Esophagus squamous epithelium (tissue), 5 donors: ENCODE data around the gene HNRNPK. TPM values are rescaled to one million over a fixed set of nuclear protein-coding genes. Genes with fewer than 3 reads are reported as not detected.

ENCODE experiments used
- DNase-seq: peaks from one replicate; lab custom pipeline; 2025; lab: John Stamatoyannopoulos, UW
- H3K27ac ChIP-seq, 4 donors: fragments of 200-600 bp; sonication (generic); one replicate each; pipeline ENCODE4 v1.5.1; 2016 to 2019; ENCODE audit warnings: mild to moderate bottlenecking in 1 of 4
- H3K27me3 ChIP-seq, 4 donors: fragments of 200-600 bp; sonication (generic); 1 replicate in 3 of 4; 2 replicates in 1 of 4; pipeline versions ENCODE4 v1.5.1 to v1.6.0; 2017 to 2021; ENCODE audit warnings: antibody characterized with exemption in 1 of 4
- H3K36me3 ChIP-seq, 3 donors: fragments of 200-600 bp; sonication (generic); one replicate each; pipeline ENCODE4 v1.5.1; 2016 to 2019
- H3K4me1 ChIP-seq, 3 donors: fragments of 200-600 bp; sonication (generic); one replicate each; pipeline ENCODE4 v1.5.1; 2017 to 2019
- H3K4me3 ChIP-seq, 4 donors: fragments of 200-600 bp; sonication (generic); 1 replicate in 3 of 4; 2 replicates in 1 of 4; pipeline ENCODE4 v1.5.1; 2016 to 2019; ENCODE audit warnings: mild to moderate bottlenecking in 2 of 4, moderate library complexity in 1 of 4
- H3K9me3 ChIP-seq, 3 donors: fragments of 200-600 bp; sonication (generic); one replicate each; pipeline ENCODE4 v1.5.1; 2016 to 2019
- POLR2A ChIP-seq, 4 donors: fragments of 450-650 bp; IDR thresholded peaks; one replicate each; pipeline ENCODE4 v1.6.1; 2017; ENCODE audit warnings: antibody characterized with exemption in 4 of 4, mild to moderate bottlenecking in 4 of 4, moderate library complexity in 3 of 4
- WGBS, 2 donors: methylation state at CpG; one replicate each; pipeline ENCODE4 v1.1.5; 2018; 5-methylcytosine and 5-hydroxymethylcytosine counted together
- intact Hi-C: fragments of 100-400 bp; cut with DNase I; formaldehyde crosslinking; loops from one replicate; pipeline ENCODE4 v1.15.0; 2022
- total RNA-seq, 4 donors: library from RNA; depleted of rRNA; stranded (reverse); fragments of >200 nt; gene quantifications; one replicate each; pipeline ENCODE4 v1.1.0, GENCODE V29; 2016
- TF ChIP-seq, protein P1 (sequence below), 6 experiments: fragments of 450-650 bp in 4 of 6; fragments of 200-600 bp in 2 of 6; sonication (generic) in 2 of 6; IDR thresholded peaks; one replicate each; pipeline ENCODE4 v1.5.1; 2016 to 2019; ENCODE audit warnings: antibody characterized with exemption in 6 of 6, mild to moderate bottlenecking in 4 of 6, moderate library complexity in 4 of 6
- donor health status: DM: yes; HTN: yes; CAD: no.

The HNRNPK gene
- total RNA-seq, 4 donors from 2014 or later = 348 to 510 (median 452) TPM

DNA sequence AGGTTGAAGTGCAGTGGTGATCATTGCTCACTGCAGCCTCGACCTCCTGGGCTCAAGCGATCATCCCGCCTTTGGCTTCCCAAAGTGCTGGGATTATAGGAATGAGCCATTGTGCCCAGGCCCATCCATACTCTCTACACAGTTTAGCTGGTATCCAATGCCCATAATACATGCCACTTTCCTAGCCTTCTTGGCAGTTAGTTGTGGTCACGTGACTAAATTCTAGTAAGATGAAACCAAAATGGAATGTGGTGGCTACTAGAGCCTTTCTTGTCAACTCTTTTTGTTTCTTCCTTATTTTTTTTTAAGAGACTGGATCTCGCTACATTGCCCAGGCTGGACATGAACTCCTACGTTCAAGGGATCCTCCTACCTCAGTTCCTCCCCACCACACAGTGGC, 43.5 kb downstream of the HNRNPK start:
- intact Hi-C loops = loop anchor here (5.0 to 10.0 kb wide), 2 partner anchors 326 to 378 kb away; no protein-coding TSS in a partner anchor
- Histone ChIP-seq H3K36me3 (peaks cover 0 to 32% (median 0%) of the 10 kb centered on the region in 3 donors), H3K27ac (no peak overlapping the region), H3K9me3 (no peaks in the 10 kb centered on the region), H3K4me1 (peaks cover 0 to 25% (median 8%) of the 10 kb centered on the region in 3 donors), H3K4me3 (no peak overlapping the region), H3K27me3 (no peaks in the 10 kb centered on the region)
- TF ChIP-seq, protein P1, sequence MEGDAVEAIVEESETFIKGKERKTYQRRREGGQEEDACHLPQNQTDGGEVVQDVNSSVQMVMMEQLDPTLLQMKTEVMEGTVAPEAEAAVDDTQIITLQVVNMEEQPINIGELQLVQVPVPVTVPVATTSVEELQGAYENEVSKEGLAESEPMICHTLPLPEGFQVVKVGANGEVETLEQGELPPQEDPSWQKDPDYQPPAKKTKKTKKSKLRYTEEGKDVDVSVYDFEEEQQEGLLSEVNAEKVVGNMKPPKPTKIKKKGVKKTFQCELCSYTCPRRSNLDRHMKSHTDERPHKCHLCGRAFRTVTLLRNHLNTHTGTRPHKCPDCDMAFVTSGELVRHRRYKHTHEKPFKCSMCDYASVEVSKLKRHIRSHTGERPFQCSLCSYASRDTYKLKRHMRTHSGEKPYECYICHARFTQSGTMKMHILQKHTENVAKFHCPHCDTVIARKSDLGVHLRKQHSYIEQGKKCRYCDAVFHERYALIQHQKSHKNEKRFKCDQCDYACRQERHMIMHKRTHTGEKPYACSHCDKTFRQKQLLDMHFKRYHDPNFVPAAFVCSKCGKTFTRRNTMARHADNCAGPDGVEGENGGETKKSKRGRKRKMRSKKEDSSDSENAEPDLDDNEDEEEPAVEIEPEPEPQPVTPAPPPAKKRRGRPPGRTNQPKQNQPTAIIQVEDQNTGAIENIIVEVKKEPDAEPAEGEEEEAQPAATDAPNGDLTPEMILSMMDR (IDR thresholded peaks at IDR 0.05) = no peak
- no peak for TF ChIP-seq POLR2A (IDR thresholded peaks at IDR 0.05)
- DNase-seq = no peak
- WGBS, 2 donors = 70 to 93% methylated on average over 6 of the region's 6 CpGs

DNA sequence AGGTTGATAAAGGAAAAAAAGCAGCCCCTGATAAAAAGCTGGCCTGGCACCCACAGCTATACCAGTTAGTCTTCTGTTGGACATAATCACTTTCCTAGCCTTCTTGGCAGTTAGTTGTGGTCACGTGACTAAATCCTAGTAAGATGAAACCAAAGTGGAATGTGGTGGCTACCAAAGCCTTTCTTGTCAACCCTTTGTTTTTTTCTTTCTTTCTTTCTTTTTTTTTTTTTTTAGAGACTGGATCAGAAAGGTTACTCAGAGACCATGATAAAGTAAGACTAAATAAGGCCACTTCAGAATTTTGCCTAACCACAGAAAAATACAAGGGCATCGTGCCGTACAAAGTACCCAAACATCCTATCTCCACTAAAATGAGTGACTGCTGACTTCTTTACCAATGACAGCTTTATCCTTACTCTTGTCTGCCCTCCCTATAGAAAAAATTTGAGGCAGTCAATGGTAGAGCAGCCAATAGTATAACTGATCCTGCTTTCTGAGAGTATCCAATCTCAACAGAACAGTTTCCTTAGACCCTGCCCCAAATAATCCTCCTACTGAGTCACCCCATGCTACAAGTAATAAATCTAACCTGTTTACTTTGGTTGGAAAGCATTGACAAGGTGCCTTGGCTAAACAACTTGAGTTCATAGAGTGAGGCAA, 44.6 kb downstream of the HNRNPK start:
- Histone ChIP-seq H3K27me3 (no peaks in the 10 kb centered on the region), H3K4me1 (peaks cover 0 to 35% (median 8%) of the 10 kb centered on the region in 3 donors), H3K9me3 (no peaks in the 10 kb centered on the region), H3K4me3 (no peak overlapping the region), H3K27ac (peak overlapping the region in 2 of 4 donors; percentile 58 to 77), H3K36me3 (peaks cover 0 to 21% (median 0%) of the 10 kb centered on the region in 3 donors)
- intact Hi-C loops = loop anchor here (5.0 to 10.0 kb wide), 2 partner anchors 327 to 379 kb away; no protein-coding TSS in a partner anchor
- TF ChIP-seq, protein P1 (IDR thresholded peaks at IDR 0.05) = no peak
- TF ChIP-seq POLR2A (IDR thresholded peaks at IDR 0.05) = no peak
- WGBS, 2 donors = 69 to 72% methylated on average over 3 of the region's 3 CpGs
- no peak for DNase-seq

DNA sequence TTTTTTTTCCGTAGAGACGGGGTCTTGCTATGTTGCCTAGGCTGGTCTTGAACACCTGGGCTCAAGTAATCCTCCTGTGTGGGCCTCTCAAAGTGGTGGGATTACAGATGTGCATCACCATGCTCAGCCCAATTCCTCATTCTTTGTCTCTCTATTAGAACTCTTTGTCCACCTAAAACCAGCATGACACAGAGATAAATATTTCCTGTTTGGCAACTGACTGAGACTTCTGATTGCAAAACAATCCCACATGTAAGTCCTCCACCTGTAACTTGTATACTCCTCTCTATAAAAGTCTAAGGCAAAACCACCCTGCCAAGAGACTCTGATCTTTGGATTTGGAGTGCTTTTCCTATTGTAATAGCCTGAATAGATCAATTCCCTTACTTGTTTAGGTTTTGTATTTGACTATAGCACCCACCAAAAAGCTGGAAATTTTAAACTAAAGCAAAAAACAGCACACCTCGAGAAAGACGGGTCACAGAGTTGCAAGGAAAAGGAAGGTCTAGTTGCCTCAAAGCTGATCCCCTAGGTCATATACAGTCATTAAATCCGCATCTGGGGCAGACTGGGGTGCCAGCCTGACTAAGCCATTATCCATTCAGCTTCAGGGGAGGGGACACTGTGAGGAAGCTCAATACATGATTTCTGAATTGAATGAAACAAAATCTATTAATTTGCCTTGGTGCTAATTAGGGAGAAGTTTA, 45.3 kb downstream of the HNRNPK start:
- H3K9me3 ChIP-seq = no peaks in the 10 kb centered on the region
- 35 to 43% methylated on average over 4 to 5 of the region's 5 CpGs for WGBS, 2 donors
- TF ChIP-seq, protein P1 (IDR thresholded peaks at IDR 0.05) = no peak
- no peak for TF ChIP-seq POLR2A (IDR thresholded peaks at IDR 0.05)
- H3K4me3 ChIP-seq = no peak overlapping the region
- intact Hi-C loops = loop anchor here (5.0 to 10.0 kb wide), 2 partner anchors 328 to 380 kb away; no protein-coding TSS in a partner anchor
- H3K4me1 ChIP-seq = peaks cover 0 to 38% (median 8%) of the 10 kb centered on the region in 3 donors
- no peak for DNase-seq
- no peaks in the 10 kb centered on the region for H3K27me3 ChIP-seq
- peaks cover 0 to 14% (median 0%) of the 10 kb centered on the region in 3 donors for H3K36me3 ChIP-seq
- H3K27ac ChIP-seq = peak overlapping the region in 2 of 4 donors; percentile 58 to 77

DNA sequence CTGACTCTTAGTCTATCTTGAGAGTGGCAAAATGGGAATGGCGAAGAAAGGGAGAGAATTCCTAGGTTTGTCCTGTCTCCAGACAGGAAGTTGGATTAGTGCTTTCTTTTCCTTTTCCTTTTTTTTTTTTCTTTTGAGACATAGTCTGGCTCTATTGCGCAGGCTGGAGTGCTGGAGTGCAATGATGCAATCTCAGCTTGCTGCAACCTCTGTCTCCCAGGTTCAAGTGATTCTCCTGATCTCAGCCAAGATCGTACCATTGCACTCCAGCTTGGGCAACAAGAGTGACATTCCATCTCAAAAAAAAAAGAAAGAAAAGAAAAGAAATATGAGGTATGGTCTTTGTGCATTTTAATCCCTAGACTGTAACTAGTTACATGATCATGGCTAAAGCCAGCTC, 46.2 kb downstream of the HNRNPK start:
- Histone ChIP-seq H3K4me3 (no peak overlapping the region), H3K27ac (peak overlapping the region in 1 of 4 donors; percentile 77), H3K36me3 (peaks cover 0 to 5% (median 0%) of the 10 kb centered on the region in 3 donors), H3K27me3 (no peaks in the 10 kb centered on the region), H3K4me1 (peaks cover 0 to 38% (median 8%) of the 10 kb centered on the region in 3 donors), H3K9me3 (no peaks in the 10 kb centered on the region)
- intact Hi-C loops = loop anchor here (10.0 kb wide), 1 partner anchor 381 kb away; no protein-coding TSS in a partner anchor
- WGBS, 2 donors = 47 to 63% methylated on average over 2 to 3 of the region's 3 CpGs
- no peak for DNase-seq
- TF ChIP-seq POLR2A (IDR thresholded peaks at IDR 0.05) = no peak
- TF ChIP-seq, protein P1 (IDR thresholded peaks at IDR 0.05) = no peak
